ENCODE measurements around the gene MVB12B.

The MVB12B gene

GRCh38 chr9:126495411-126496180 is 169.0 kb downstream of the MVB12B start:
- TF ChIP-seq EP300 (IDR thresholded peaks at IDR 0.05; ENCODE audit: borderline replicate concordance) (no peak), EGR1 (IDR thresholded peaks at IDR 0.05) (no peak), TCF12 (IDR thresholded peaks at IDR 0.05; ENCODE audit: low read depth) (no peak), ZBTB7A (IDR thresholded peaks at IDR 0.05; ENCODE audit: low read depth) (no peak), FOXM1 (IDR thresholded peaks at IDR 0.05; ENCODE audit: borderline replicate concordance, low read depth) (no peak), NFIC (IDR thresholded peaks at IDR 0.05) (no peak), USF1 (IDR thresholded peaks at IDR 0.05) (no peak), RAD21 (IDR thresholded peaks at IDR 0.05; ENCODE audit: low read depth) (no peak), YY1 (IDR thresholded peaks at IDR 0.05; ENCODE audit: low read depth) (no peak), TEAD4 (IDR thresholded peaks at IDR 0.05) (no peak), MAX (IDR thresholded peaks at IDR 0.05) (no peak), TAF1 (IDR thresholded peaks at IDR 0.05; ENCODE audit: low read depth) (no peak), REST (IDR thresholded peaks at IDR 0.05; ENCODE audit: low read depth) (no peak)

GRCh38 chr9:126496181-126496576 is 169.6 kb downstream of the MVB12B start:
- TF ChIP-seq ZBTB7A (IDR thresholded peaks at IDR 0.05; ENCODE audit: low read depth) (no peak), FOXM1 (IDR thresholded peaks at IDR 0.05; ENCODE audit: borderline replicate concordance, low read depth) (no peak), EGR1 (IDR thresholded peaks at IDR 0.05) (no peak), EP300 (IDR thresholded peaks at IDR 0.05; ENCODE audit: borderline replicate concordance) (no peak), RAD21 (IDR thresholded peaks at IDR 0.05; ENCODE audit: low read depth) (no peak), MAX (IDR thresholded peaks at IDR 0.05) (no peak), TCF12 (IDR thresholded peaks at IDR 0.05; ENCODE audit: low read depth) (no peak), REST (IDR thresholded peaks at IDR 0.05; ENCODE audit: low read depth) (no peak), YY1 (IDR thresholded peaks at IDR 0.05; ENCODE audit: low read depth) (no peak), USF1 (IDR thresholded peaks at IDR 0.05) (no peak)

- no peak for TF ChIP-seq ZBTB7A (IDR thresholded peaks at IDR 0.05; ENCODE audit: low read depth)
- TF ChIP-seq TAF1 (IDR thresholded peaks at IDR 0.05; ENCODE audit: low read depth): no peak
These were observed 170.4 kb downstream of the MVB12B start for GRCh38 chr9:126496781-126497659.

- TF ChIP-seq TCF12 (IDR thresholded peaks at IDR 0.05; ENCODE audit: low read depth) (no peak), NFIC (IDR thresholded peaks at IDR 0.05) (no peak), YY1 (IDR thresholded peaks at IDR 0.05; ENCODE audit: low read depth) (no peak), CREB1 (IDR thresholded peaks at IDR 0.05; ENCODE audit: low read depth) (no peak), TEAD4 (IDR thresholded peaks at IDR 0.05) (no peak), EP300 (IDR thresholded peaks at IDR 0.05; ENCODE audit: borderline replicate concordance) (no peak), REST (IDR thresholded peaks at IDR 0.05; ENCODE audit: low read depth) (no peak), MAX (IDR thresholded peaks at IDR 0.05) (no peak), EGR1 (IDR thresholded peaks at IDR 0.05) (no peak), CEBPB (IDR thresholded peaks at IDR 0.05) (no peak), TAF1 (IDR thresholded peaks at IDR 0.05; ENCODE audit: low read depth) (no peak), ZBTB7A (IDR thresholded peaks at IDR 0.05; ENCODE audit: low read depth) (no peak), USF1 (IDR thresholded peaks at IDR 0.05) (no peak), FOXM1 (IDR thresholded peaks at IDR 0.05; ENCODE audit: borderline replicate concordance, low read depth) (no peak), RAD21 (IDR thresholded peaks at IDR 0.05; ENCODE audit: low read depth) (no peak)
These were observed 171.1 kb downstream of the MVB12B start for GRCh38 chr9:126497660-126498275.

Measured in Ishikawa (cell line).